HL-60/S4 treated with phorbol 12-myristate 13-acetate at 8.2 ng/mL for 4 days and 3 days (cell line): ENCODE measurements around the gene OR56B1.
"Not testable (repeated sequence)": the region's sequence is repeated elsewhere in the genome, so short reads cannot be mapped to it uniquely, and the experiment has no call there.

Experiments
- in situ Hi-C: fragments of 300-500 bp; cut with MboI; formaldehyde crosslinking; loops from 2 replicates; pipeline ENCODE4 v1.15.0; 2022; ENCODE audit warnings: low sequenced_read_pairs

Gene OR56B1, protein sequence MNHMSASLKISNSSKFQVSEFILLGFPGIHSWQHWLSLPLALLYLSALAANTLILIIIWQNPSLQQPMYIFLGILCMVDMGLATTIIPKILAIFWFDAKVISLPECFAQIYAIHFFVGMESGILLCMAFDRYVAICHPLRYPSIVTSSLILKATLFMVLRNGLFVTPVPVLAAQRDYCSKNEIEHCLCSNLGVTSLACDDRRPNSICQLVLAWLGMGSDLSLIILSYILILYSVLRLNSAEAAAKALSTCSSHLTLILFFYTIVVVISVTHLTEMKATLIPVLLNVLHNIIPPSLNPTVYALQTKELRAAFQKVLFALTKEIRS

GRCh38 chr11:5736396-5736795 lies at the start of gene OR56B1:
Gene OR56B1 (plus strand): TSS chr11:5736448. CDS start chr11:5736517, 69 bp downstream.
- in situ Hi-C loops: no loop called here

GRCh38 chr11:5688482-5688881 lies 47.8 kb upstream of the OR56B1 start:
- in situ Hi-C loops: no loop called here

DNA sequence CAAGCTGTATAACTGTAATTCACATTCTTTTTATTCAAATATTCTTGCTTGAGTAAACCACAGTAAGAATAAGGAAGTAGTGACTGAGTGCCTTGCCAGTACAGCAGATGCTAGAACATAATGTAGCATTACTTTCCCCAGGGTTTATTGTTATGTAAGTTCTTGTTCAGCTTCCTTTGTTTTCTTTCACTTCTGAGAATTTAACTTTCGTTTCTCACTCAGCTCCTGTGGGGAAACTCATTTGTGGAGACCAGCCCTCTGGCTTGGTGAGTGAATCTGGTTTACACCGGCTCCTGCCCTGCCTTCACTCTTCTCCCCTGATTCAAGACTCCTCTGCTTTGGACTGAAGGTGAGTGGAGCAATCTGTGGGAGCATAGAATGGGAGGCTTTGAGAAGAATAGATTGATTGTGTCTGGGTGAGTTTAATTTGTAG lies 46.7 kb upstream of the OR56B1 start, which contains the start of gene TRIM22:
Gene TRIM22 (plus strand): TSS at position 240 of the 433 bp plus-strand sequence. CDS start 6,443 bp downstream, outside the sequence.
- in situ Hi-C loops: no loop called here

GRCh38 chr11:5690216-5690615 lies 46.0 kb upstream of the OR56B1 start:
- in situ Hi-C loops: no loop called here

GRCh38 chr11:5690736-5691135 lies 45.5 kb upstream of the OR56B1 start:
- in situ Hi-C loops: no loop called here

GRCh38 chr11:5691238-5691963 lies 44.8 kb upstream of the OR56B1 start:
- in situ Hi-C loops: not testable (repeated sequence)

DNA sequence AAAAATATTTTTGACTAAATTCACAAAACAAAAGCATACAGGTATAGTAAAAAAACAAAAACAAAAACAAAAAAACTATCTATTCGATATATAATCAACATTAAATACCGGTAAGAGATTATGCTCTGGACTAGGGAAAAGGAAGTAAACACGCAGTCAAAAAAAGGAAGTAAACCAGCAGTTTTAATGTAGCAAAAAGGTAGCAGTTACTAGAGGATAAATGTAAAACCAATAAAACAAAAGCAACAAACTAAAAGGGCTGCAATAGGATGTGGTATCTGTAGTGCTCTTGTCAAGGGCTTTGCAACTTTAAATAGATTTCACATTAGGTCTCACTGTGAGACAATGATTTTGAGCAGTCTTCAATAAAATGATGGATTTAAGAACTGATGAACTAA lies 44.3 kb upstream of the OR56B1 start:
- in situ Hi-C loops: no loop called here

DNA sequence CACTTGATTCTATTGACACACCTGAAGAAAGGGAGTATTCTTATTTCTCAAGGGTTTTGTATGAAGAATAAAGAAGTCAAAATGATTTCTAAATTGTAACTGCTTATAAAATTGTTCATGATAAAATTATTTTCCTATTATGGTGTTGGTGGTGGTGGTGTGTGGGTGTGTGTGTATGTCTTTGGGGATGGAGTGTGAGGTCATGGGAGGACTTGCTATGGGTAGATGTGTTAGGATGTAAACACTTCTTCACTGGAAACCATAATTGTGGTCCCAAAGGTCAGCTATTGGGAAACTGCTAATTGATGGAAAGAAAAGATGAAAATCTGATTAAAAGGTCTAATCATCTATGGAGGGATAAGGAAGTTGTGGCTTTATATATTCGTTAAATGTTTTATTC lies 41.6 kb upstream of the OR56B1 start:
- in situ Hi-C loops: no loop called here

DNA sequence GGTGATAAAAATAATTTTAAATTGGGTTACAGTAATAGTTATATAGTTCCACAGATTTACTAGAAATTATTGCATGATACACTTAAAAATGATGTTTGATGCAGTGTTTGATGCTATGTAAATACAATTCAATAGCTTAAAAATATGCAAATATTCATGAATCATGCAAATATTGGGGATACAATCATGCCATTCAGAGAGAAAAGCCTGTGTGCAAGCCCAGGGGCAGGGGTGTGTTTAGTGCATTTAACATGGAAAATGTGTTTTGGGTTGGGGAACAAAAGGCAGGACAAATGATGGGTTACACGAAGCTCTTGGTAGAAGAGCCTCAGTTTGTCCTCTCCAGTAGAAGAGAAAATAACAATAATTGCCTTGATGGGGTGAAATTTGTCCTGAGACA lies 40.7 kb upstream of the OR56B1 start:
- in situ Hi-C loops: no loop called here

DNA sequence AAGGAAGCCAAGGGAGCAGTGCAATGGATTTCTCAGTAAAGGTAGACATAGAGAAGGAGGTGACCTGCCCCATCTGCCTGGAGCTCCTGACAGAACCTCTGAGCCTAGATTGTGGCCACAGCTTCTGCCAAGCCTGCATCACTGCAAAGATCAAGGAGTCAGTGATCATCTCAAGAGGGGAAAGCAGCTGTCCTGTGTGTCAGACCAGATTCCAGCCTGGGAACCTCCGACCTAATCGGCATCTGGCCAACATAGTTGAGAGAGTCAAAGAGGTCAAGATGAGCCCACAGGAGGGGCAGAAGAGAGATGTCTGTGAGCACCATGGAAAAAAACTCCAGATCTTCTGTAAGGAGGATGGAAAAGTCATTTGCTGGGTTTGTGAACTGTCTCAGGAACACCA lies 40.0 kb upstream of the OR56B1 start:
- in situ Hi-C loops: no loop called here

DNA sequence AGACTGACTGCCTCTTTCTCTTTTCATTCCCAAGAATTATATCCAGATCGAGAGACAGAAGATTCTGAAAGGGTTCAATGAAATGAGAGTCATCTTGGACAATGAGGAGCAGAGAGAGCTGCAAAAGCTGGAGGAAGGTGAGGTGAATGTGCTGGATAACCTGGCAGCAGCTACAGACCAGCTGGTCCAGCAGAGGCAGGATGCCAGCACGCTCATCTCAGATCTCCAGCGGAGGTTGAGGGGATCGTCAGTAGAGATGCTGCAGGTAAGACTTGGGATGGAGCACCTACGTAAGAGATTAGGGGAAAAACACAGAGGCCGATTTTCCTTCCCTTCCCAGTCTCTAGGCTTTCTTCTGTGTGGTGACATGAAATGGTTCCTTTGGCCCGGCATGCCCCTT lies 38.0 kb upstream of the OR56B1 start:
- in situ Hi-C loops: no loop called here

- in situ Hi-C loops: no loop called here
These were observed 35.7 kb upstream of the OR56B1 start for GRCh38 chr11:5700421-5701054.

GRCh38 chr11:5701055-5701577 lies 35.1 kb upstream of the OR56B1 start:
- in situ Hi-C loops: no loop called here

DNA sequence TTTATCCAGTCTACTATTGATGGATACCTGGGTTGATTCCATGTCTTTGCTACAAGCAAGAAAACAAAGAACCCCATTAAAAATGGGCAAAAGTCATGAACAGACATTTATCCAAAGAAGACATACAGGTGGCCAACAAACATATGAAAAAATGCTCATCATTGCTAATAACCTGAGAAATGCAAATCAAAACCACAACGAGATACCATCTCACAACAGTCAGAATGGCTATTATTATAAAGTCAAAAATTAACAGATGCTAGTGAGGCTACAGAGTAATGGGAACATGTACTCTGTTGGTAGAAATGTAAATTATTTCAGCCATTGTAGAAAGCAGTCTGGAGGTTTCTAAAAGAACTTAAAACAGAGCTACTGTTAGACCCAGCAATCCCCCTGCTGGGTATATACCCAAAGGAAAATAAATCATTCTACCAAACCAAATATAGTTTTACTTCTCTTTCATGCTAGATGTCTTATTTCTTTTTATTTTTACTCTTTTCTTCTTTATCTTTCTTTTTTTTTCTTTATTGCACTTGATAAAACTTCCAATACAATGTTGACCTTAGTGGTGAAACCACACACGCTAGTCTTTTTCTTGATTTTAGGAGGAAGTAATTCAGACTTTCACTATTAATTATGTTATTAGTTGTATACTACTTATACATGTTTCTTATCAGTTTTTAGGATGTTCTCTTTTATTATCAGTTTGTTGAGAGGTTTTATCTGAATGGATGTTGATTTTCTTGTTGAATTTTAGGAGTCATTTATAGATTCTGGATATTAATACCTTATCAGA lies 32.3 kb upstream of the OR56B1 start:
- in situ Hi-C loops: no loop called here

DNA sequence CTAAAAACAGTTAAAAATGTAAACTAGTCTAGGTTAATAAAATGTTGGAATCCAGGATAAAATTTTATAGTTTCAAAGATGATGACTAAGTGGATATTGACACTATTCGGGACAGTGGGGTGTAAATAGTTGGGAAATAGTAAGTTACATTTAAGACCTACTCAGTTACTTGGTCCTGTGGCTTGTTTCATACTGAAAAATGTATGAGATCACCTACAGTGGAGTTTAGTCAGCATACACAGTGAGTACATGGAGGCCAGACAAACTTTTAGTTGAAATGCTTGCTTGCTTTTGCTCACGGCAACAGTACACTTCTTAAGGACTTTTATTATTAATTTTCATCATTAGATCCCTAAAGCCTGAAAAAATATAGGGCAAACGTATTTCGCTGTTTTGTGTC lies 30.6 kb upstream of the OR56B1 start:
- in situ Hi-C loops: no loop called here

GRCh38 chr11:5712507-5712906 lies 23.7 kb upstream of the OR56B1 start:
- in situ Hi-C loops: no loop called here

DNA sequence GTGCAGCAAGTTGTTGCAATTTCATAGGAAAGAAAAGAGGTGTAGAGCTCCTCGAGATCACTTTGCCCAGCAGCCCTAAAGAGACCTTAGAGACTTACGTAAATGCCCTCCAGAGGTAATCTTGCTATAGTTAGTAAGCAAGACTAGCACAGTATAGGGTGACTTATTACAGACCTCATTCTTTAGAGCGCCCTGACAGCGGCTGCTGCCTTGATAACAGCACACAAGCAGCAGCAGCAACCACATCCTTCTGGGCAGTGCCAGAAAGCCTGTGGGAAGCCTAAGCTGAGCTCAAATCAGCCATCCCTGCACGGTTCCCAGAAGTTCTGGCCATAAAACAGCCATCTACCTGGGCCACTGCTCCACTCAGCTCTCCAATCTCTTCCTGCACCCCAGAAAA lies 22.6 kb upstream of the OR56B1 start:
- in situ Hi-C loops: no loop called here

DNA sequence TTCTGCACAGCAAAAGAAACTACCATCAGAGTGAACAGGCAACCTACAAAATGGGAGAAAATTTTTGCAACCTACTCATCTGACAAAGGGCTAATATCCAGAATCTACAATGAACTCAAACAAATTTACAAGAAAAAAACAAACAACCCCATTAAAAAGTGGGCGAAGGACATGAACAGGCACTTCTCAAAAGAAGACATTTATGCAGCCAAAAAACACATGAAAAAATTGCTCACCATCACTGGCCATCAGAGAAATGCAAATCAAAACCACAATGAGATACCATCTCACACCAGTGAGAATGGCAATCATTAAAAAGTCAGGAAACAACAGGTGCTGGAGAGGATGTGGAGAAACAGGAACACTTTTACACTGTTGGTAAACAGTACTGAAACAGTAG lies 19.7 kb upstream of the OR56B1 start:
- in situ Hi-C loops: not testable (repeated sequence)

- in situ Hi-C loops: no loop called here
These were observed 16.3 kb upstream of the OR56B1 start for GRCh38 chr11:5719703-5720495.

DNA sequence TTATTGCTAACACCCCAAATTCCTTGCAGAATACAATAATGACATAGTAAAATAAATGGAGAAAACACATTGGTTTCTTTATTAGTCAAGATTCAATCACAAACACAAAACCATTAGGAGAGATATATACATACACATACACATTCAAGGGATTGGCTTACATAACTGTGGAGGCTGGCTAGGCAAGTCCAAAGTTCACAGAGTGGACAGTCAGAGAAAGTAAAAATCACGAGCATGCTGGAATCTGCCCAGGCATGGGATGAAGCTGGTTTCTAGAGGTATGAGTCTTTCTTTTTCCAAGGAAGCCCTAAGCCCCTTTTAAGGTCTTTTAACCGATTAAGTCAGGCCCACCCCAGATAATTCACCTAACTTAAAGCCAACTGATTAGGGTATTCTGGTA lies 13.6 kb upstream of the OR56B1 start:
- in situ Hi-C loops: no loop called here
